Karpas-422 (cell line): Measurements from ENCODE around the gene IFIT1B. TPM values are rescaled to one million over a fixed set of nuclear protein-coding genes. Genes with fewer than 3 reads are reported as not detected.

Experiments used
- DNase-seq: peaks from one replicate; pipeline ENCODE4 v3.0.0-alpha.2; 2015
- H2AFZ ChIP-seq: fragments of 200-600 bp; sonication (generic); 2 replicates; pipeline ENCODE4 v1.6.1; 2014; ENCODE audit warnings: antibody characterized with exemption, low read length, mixed read lengths
- H3K27ac ChIP-seq: fragments of 200-600 bp; sonication (generic); 2 replicates; pipeline ENCODE4 v1.5.1; 2014; ENCODE audit warnings: mild to moderate bottlenecking, low read length, moderate library complexity
- H3K27me3 ChIP-seq: fragments of 200-600 bp; sonication (generic); 2 replicates; pipeline ENCODE4 v1.6.1; 2014; ENCODE audit warnings: low read length, mixed read lengths
- H3K36me3 ChIP-seq: fragments of 200-600 bp; sonication (generic); 2 replicates; pipeline ENCODE4 v1.6.1; 2014; ENCODE audit warnings: low read length, mixed read lengths; ENCODE audit not compliant: insufficient read depth
- H3K4me1 ChIP-seq: fragments of 200-600 bp; sonication (generic); 2 replicates; pipeline ENCODE4 v1.6.1; 2014; ENCODE audit warnings: mild to moderate bottlenecking, low read length, mixed read lengths
- H3K4me2 ChIP-seq: fragments of 200-600 bp; sonication (generic); 2 replicates; pipeline ENCODE4 v1.6.1; 2014; ENCODE audit warnings: low read length, low read depth, mild to moderate bottlenecking; ENCODE audit not compliant: poor library complexity, severe bottlenecking
- H3K4me3 ChIP-seq: fragments of 200-600 bp; sonication (generic); 2 replicates; pipeline ENCODE4 v1.5.1; 2014; ENCODE audit warnings: mild to moderate bottlenecking, antibody characterized with exemption, low read length, mixed read lengths
- H3K79me2 ChIP-seq: fragments of 200-600 bp; sonication (generic); 2 replicates; pipeline ENCODE4 v1.6.1; 2014; ENCODE audit warnings: mild to moderate bottlenecking, low read length, mixed read lengths
- H3K9ac ChIP-seq: fragments of 200-600 bp; sonication (generic); 2 replicates; pipeline ENCODE4 v1.6.0; 2014; ENCODE audit warnings: low read length
- H3K9me2 ChIP-seq: fragments of 200-600 bp; sonication (generic), shearing (Covaris generic); replicated peaks from 2 replicates; pipeline ENCODE4 v1.6.0; 2014; ENCODE audit warnings: mild to moderate bottlenecking, low read length, moderate library complexity; ENCODE audit not compliant: insufficient read depth
- H3K9me3 ChIP-seq: fragments of 300-700, 200-600 bp; sonication (generic); 2 replicates; pipeline ENCODE4 v1.6.1; 2014; ENCODE audit warnings: low read length, mixed read lengths
- H4K20me1 ChIP-seq: fragments of 200-600 bp; sonication (generic); 2 replicates; pipeline ENCODE4 v1.6.1; 2014; ENCODE audit warnings: mild to moderate bottlenecking, antibody characterized with exemption, low read length, low read depth; ENCODE audit not compliant: insufficient read depth
- total RNA-seq: library from RNA; depleted of rRNA; stranded (reverse); fragments of >200 nt; shearing (Covaris generic); gene quantifications from 2 replicates; pipeline ENCODE4 v1.2.3, GENCODE V29; 2014; ENCODE audit warnings: low replicate concordance

Gene IFIT1B
- total RNA-seq, 1 experiment from 2014 or later = 0.78 TPM

DNA sequence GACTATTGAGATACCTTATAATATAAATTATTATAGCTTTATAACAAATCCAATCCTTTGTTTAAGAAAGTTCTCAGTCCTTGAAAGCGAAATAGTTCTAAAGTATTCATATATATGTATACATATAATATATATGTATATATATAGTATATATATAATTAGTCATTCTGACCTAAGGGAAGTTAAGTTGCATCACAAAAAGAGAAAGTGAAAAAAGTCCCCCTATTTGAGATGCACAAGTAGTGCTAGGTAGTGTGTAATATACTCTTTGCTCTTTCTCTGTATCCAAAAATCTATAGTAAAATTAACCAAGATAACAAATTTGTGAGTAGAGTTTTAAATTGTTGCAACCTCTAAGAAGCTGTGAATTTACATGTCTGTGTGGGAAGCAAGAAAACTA, 13.3 kb upstream of the IFIT1B start:
- H3K9ac ChIP-seq = no peak overlapping the region
- H3K27me3 ChIP-seq = no peaks in the 10 kb centered on the region
- no peaks in the 10 kb centered on the region for H3K79me2 ChIP-seq
- H3K36me3 ChIP-seq = no peaks in the 10 kb centered on the region
- no peak overlapping the region for H2AFZ ChIP-seq
- H3K9me3 ChIP-seq = no peaks in the 10 kb centered on the region
- no peak overlapping the region for H3K27ac ChIP-seq
- no peak for DNase-seq
- H3K4me2 ChIP-seq = no peak overlapping the region
- no peaks in the 10 kb centered on the region for H3K4me1 ChIP-seq
- no peaks in the 10 kb centered on the region for H3K9me2 ChIP-seq
- H3K4me3 ChIP-seq = no peak overlapping the region
- H4K20me1 ChIP-seq = no peaks in the 10 kb centered on the region

- H3K4me2 ChIP-seq = no peak overlapping the region
Observed at GRCh38 chr10:89367529-89367928, 10.3 kb upstream of the IFIT1B start.

GRCh38 chr10:89368129-89368528, 9.7 kb upstream of the IFIT1B start:
- no peak overlapping the region for H3K4me2 ChIP-seq
- no peaks in the 10 kb centered on the region for H3K27me3 ChIP-seq
- H3K79me2 ChIP-seq = no peaks in the 10 kb centered on the region
- H4K20me1 ChIP-seq = no peaks in the 10 kb centered on the region
- DNase-seq = no peak
- H3K36me3 ChIP-seq = no peaks in the 10 kb centered on the region
- H3K9me3 ChIP-seq = no peaks in the 10 kb centered on the region
- no peak overlapping the region for H3K27ac ChIP-seq
- H2AFZ ChIP-seq = no peak overlapping the region
- no peak overlapping the region for H3K4me3 ChIP-seq
- no peaks in the 10 kb centered on the region for H3K9me2 ChIP-seq
- no peak overlapping the region for H3K9ac ChIP-seq
- no peaks in the 10 kb centered on the region for H3K4me1 ChIP-seq

More at GRCh38 chr10:89367529-89367928, 10.3 kb upstream of the IFIT1B start:
- Histone ChIP-seq H3K9me2 (no peaks in the 10 kb centered on the region), H2AFZ (no peak overlapping the region), H3K79me2 (no peaks in the 10 kb centered on the region), H3K9me3 (no peaks in the 10 kb centered on the region), H3K36me3 (no peaks in the 10 kb centered on the region), H3K4me1 (no peaks in the 10 kb centered on the region), H3K4me3 (no peak overlapping the region), H3K27ac (no peak overlapping the region), H4K20me1 (no peaks in the 10 kb centered on the region), H3K9ac (no peak overlapping the region), H3K27me3 (no peaks in the 10 kb centered on the region)
- no peak for DNase-seq

DNA sequence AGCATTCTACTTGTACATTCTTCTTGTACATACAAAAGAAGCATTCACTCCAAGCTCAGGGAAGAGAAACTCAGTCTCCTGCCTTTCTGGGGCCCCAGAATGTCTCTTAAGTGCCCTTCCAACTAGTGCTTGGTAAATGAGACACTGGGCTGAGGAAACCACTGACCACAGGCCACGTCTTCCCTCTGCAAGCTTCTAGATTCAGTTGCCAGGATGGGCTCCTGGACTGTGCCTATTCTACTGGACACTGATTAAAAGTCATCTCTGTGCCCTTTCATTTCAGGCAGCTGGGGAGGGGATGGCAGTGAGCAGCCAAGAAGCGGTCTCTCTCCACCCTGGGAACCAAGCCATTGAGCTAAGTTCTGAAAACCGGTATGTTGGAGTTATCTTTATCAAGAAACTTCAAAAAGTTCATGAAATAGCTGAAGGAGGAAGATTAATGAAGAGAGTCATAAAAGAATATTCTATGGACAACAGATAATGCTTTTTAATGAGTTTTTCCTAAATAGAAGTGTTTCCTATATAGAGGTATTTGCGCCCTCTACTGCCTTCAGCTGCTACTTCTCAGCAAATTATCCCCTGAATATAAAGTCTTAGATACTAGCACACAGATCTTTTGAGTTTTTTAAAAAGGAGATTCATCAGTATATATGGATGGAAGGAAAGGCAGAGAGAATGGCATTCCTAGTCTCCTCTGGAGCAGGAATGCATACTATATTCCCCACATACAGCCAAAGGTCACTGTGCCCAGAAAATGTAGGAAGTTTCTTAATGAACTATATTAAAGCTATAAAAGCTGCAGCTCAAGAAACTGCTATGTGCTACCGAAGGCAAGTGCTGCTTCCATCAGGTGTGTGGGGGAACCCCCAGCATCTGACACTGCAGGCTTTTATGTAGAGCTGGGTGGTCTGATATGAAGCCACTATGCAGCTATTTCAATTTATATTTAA, 8.4 kb upstream of the IFIT1B start:
- H3K9ac ChIP-seq = no peak overlapping the region
- H3K79me2 ChIP-seq = no peaks in the 10 kb centered on the region
- H3K4me2 ChIP-seq = no peak overlapping the region
- no peaks in the 10 kb centered on the region for H3K4me1 ChIP-seq
- no peak overlapping the region for H3K4me3 ChIP-seq
- H4K20me1 ChIP-seq = no peaks in the 10 kb centered on the region
- peak; percentile 40 for DNase-seq
- no peak overlapping the region for H2AFZ ChIP-seq
- no peaks in the 10 kb centered on the region for H3K9me3 ChIP-seq
- H3K9me2 ChIP-seq = no peaks in the 10 kb centered on the region
- H3K27ac ChIP-seq = no peak overlapping the region
- no peaks in the 10 kb centered on the region for H3K27me3 ChIP-seq
- no peaks in the 10 kb centered on the region for H3K36me3 ChIP-seq

DNA sequence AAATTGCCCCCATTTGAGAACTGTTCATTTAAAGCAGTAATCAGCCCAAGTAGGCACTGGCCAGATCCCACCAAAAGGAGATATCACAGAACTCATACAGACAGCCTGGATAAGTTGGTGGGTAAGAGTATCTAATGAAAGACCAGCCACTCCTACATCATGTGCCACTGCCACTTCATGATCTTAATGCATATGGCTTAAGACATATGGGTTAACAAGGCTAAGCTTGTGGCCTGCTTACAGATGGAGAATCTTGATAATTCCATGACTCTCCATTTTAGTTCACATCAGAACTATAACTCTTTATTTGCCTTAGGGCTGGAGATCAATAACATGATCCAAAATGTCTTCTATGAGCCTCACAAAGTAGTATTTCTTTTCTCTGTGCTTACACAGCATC, 6.8 kb upstream of the IFIT1B start:
- DNase-seq = no peak
- H3K27ac ChIP-seq = no peak overlapping the region
- no peak overlapping the region for H3K4me2 ChIP-seq
- H2AFZ ChIP-seq = no peak overlapping the region
- no peak overlapping the region for H3K4me3 ChIP-seq
- H4K20me1 ChIP-seq = no peaks in the 10 kb centered on the region
- H3K79me2 ChIP-seq = no peaks in the 10 kb centered on the region
- no peak overlapping the region for H3K9ac ChIP-seq
- no peaks in the 10 kb centered on the region for H3K36me3 ChIP-seq
- H3K27me3 ChIP-seq = no peaks in the 10 kb centered on the region
- no peaks in the 10 kb centered on the region for H3K9me3 ChIP-seq
- H3K9me2 ChIP-seq = no peaks in the 10 kb centered on the region
- H3K4me1 ChIP-seq = no peaks in the 10 kb centered on the region

DNA sequence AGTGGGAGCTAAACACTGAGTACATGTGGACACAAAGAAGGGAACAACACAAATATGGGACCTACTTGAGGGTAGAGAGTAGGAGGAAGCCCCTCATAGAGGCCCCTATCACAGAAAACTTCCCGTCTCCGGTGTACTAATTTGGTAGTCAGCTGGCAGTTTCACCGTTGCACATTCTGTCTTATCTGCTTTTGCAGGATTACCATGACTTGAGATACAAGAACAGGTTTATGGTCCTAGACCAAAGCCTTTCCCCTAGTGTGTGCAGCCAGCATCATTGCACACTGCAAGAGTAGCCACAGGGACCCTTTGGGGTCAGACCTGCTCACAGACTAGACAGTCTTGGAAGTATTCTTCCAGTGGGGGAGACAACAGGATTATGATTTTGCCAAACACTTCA, 5.9 kb upstream of the IFIT1B start:
- Histone ChIP-seq H3K36me3 (no peaks in the 10 kb centered on the region), H3K4me2 (no peak overlapping the region), H2AFZ (no peak overlapping the region), H3K4me3 (no peak overlapping the region), H4K20me1 (no peaks in the 10 kb centered on the region), H3K9ac (no peak overlapping the region), H3K27ac (no peak overlapping the region), H3K9me3 (no peaks in the 10 kb centered on the region), H3K27me3 (no peaks in the 10 kb centered on the region), H3K79me2 (no peaks in the 10 kb centered on the region), H3K4me1 (no peaks in the 10 kb centered on the region), H3K9me2 (no peaks in the 10 kb centered on the region)
- DNase-seq = no peak

DNA sequence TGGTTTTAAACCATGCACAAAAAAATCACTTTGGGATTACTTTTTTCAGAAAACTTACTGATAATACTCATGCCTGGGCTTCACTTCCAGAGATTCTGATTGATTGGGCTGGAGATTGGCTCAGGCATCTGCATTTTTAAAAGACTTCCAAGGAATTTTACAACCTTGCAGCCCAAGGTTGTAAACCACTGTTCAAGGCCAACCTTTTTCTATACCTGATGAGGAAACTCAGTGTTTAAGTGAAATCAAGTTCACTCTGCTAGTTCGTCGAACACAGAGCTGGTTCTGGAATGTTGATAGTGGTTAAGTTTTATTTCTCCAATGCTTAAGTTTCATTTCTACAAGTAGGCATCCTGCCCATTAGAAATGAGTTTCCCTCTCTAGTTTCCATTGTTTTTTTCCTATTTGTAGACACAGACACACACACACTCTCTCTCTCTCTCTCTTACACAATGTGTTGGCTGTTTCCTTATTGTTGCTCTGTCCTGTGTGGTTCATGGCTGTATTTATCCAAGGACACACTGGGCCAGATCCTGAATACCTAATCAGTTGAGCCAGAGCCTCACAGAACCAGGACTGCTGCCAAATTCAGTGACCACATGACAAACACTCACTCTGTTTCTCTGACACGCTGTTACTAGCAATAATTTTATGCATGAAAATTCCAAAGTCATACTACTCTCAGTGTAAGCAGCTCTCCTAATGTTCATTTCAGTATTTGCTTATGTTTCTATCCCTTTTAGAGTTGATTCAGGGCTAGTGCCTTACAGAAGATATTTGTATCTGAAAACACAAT, 3.7 kb upstream of the IFIT1B start:
- H3K4me1 ChIP-seq = no peaks in the 10 kb centered on the region
- no peak overlapping the region for H3K4me3 ChIP-seq
- H3K9ac ChIP-seq = no peak overlapping the region
- no peaks in the 10 kb centered on the region for H4K20me1 ChIP-seq
- no peaks in the 10 kb centered on the region for H3K9me2 ChIP-seq
- no peak overlapping the region for H2AFZ ChIP-seq
- no peak overlapping the region for H3K27ac ChIP-seq
- no peak overlapping the region for H3K4me2 ChIP-seq
- no peaks in the 10 kb centered on the region for H3K36me3 ChIP-seq
- H3K9me3 ChIP-seq = no peaks in the 10 kb centered on the region
- no peak for DNase-seq
- H3K79me2 ChIP-seq = no peaks in the 10 kb centered on the region
- H3K27me3 ChIP-seq = no peaks in the 10 kb centered on the region

DNA sequence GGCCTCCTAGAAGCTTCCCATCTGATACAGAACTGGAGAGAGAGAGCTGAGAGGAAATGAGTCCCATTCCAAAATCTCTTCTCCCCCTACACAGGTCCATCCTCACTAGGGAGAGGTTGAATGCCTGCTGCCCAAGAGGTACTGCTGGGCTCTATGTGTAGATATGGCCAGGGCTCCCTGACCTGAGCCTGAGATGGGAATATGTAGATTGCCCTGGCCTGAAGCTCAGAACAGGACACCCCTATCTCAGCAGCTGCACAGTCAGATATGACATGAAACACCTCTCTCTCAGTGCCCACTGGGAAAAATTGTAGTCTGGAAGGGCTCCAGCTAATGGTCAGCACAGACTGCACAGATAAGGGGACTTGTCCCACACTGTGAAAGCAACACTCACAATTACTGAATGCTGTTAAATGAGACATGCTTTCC, 3.1 kb upstream of the IFIT1B start:
- Histone ChIP-seq H3K4me1 (no peaks in the 10 kb centered on the region), H3K27ac (no peak overlapping the region), H2AFZ (no peak overlapping the region), H3K79me2 (no peaks in the 10 kb centered on the region), H3K4me3 (no peak overlapping the region), H3K9me3 (no peaks in the 10 kb centered on the region), H3K4me2 (no peak overlapping the region), H4K20me1 (no peaks in the 10 kb centered on the region), H3K36me3 (no peaks in the 10 kb centered on the region), H3K9me2 (no peaks in the 10 kb centered on the region), H3K9ac (no peak overlapping the region), H3K27me3 (no peaks in the 10 kb centered on the region)
- DNase-seq = no peak
